GM21619 (cell line): ENCODE measurements around the gene USP46.

Experiments used
- ATAC-seq: cut with Tn5 transposase; IDR thresholded peaks from one replicate; pipeline ENCODE4 v1.9.1; 2021; ENCODE audit not compliant: unreplicated experiment

USP46 gene

GRCh38 chr4:52659001-52659721 is at the start of gene USP46:
Gene USP46 (minus strand): TSS chr4:52659301. CDS start chr4:52659150, 151 bp downstream.
- ATAC-seq, result peak; percentile 82

- ATAC-seq, result no peak
These were observed 45.6 kb upstream of the USP46 start for GRCh38 chr4:52704661-52705060.

- ATAC-seq, result no peak
These were observed 45.0 kb upstream of the USP46 start for GRCh38 chr4:52704133-52704532.

- ATAC-seq, result peak; percentile 93
These were observed 42.1 kb upstream of the USP46 start for GRCh38 chr4:52701207-52701606.

- no peak for ATAC-seq
These were observed 35.8 kb upstream of the USP46 start for GRCh38 chr4:52694936-52695335.

- no peak for ATAC-seq
These were observed 34.4 kb upstream of the USP46 start for GRCh38 chr4:52693492-52693891.

- ATAC-seq, result no peak
These were observed 30.0 kb upstream of the USP46 start for GRCh38 chr4:52689096-52689495.

- no peak for ATAC-seq
These were observed 28.6 kb upstream of the USP46 start for GRCh38 chr4:52687696-52688095.

GRCh38 chr4:52685316-52685715 is 26.2 kb upstream of the USP46 start:
- no peak for ATAC-seq

- no peak for ATAC-seq
These were observed 25.8 kb upstream of the USP46 start for GRCh38 chr4:52684896-52685295.

- no peak for ATAC-seq
These were observed 21.3 kb upstream of the USP46 start for GRCh38 chr4:52680381-52680780.

GRCh38 chr4:52676536-52676935 is 17.4 kb upstream of the USP46 start:
- no peak for ATAC-seq

GRCh38 chr4:52675111-52675510 is 16.0 kb upstream of the USP46 start:
- ATAC-seq, result no peak

- no peak for ATAC-seq
These were observed 11.6 kb upstream of the USP46 start for GRCh38 chr4:52670739-52671138.

GRCh38 chr4:52670121-52670520 is 11.0 kb upstream of the USP46 start:
- ATAC-seq, result no peak

- peak; percentile 84 for ATAC-seq
These were observed 6.5 kb upstream of the USP46 start for GRCh38 chr4:52665592-52665991.

- no peak for ATAC-seq
These were observed 5.4 kb upstream of the USP46 start for GRCh38 chr4:52664479-52664878.

- ATAC-seq, result no peak
These were observed 3.0 kb upstream of the USP46 start for GRCh38 chr4:52661966-52662690.

GRCh38 chr4:52660643-52661042 is 1.5 kb upstream of the USP46 start:
- no peak for ATAC-seq

GRCh38 chr4:52659722-52660261 is 691 bp upstream of the USP46 start:
- peak; percentile 27 for ATAC-seq

GRCh38 chr4:52658641-52659000 is 480 bp downstream of the USP46 start:
- no peak for ATAC-seq
